ENCODE measurements around the gene MYL6B. TPM values are rescaled to one million over a fixed set of nuclear protein-coding genes. Genes with fewer than 3 reads are reported as not detected.
"Not testable (repeated sequence)": the region's sequence is repeated elsewhere in the genome, so short reads cannot be mapped to it uniquely, and the experiment has no call there.

Gene MYL6B
- total RNA-seq, 2 donors from 2014 or later, result 36.1 to 55.1 TPM

GRCh38 chr12:56116267-56117081 is 35.9 kb upstream of the MYL6B start, which contains the start of gene RPL41:
Gene RPL41 (plus strand): TSS chr12:56116633.
- TF ChIP-seq CTCF (IDR thresholded peaks at IDR 0.05), result no peak
- Histone ChIP-seq H3K27me3 (no peaks in the 10 kb centered on the region), H3K9me3 (no peaks in the 10 kb centered on the region), H3K4me3 (peak within 1 kb of the TSS; percentile 71 to 76), H3K36me3 (peaks cover 30% of the 10 kb centered on the region), H3K27ac (peak within 1 kb of the TSS; percentile 94 to 95), H3K4me1 (peaks cover 0 to 36% of the 10 kb centered on the region in 2 donors)
- peak; percentile 97 for DNase-seq (ENCODE audit: low spot score)

DNA sequence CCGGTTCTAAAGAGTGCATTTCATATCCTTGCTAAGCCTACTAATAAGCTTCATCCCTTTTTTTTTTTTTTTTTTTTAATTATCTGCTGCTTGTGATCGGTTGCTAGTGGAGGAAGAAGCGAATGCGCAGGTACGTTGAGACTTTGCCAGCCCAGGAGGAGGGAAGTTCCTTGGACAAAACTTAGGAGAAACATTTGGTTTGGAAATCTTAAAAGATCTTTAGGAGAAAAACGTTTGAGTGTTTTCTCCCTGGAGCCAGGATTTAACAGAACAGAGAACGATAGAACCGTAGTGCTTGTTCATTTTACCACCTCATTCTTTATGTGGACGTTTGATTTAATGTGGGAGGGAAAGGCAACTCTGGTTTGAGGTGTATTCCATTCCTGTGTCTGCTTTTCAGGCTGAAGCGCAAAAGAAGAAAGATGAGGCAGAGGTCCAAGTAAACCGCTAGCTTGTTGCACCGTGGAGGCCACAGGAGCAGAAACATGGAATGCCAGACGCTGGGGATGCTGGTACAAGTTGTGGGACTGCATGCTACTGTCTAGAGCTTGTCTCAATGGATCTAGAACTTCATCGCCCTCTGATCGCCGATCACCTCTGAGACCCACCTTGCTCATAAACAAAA is 35.2 kb upstream of the MYL6B start:
- not testable (repeated sequence) for DNase-seq (ENCODE audit: low spot score); H3K27me3 ChIP-seq; H3K9me3 ChIP-seq
- Histone ChIP-seq H3K36me3 (peaks cover 25% of the 10 kb centered on the region), H3K4me3 (peak overlapping the region; percentile 71 to 76), H3K27ac (peak overlapping the region; percentile 94 to 95), H3K4me1 (peaks cover 0 to 43% of the 10 kb centered on the region in 2 donors)

DNA sequence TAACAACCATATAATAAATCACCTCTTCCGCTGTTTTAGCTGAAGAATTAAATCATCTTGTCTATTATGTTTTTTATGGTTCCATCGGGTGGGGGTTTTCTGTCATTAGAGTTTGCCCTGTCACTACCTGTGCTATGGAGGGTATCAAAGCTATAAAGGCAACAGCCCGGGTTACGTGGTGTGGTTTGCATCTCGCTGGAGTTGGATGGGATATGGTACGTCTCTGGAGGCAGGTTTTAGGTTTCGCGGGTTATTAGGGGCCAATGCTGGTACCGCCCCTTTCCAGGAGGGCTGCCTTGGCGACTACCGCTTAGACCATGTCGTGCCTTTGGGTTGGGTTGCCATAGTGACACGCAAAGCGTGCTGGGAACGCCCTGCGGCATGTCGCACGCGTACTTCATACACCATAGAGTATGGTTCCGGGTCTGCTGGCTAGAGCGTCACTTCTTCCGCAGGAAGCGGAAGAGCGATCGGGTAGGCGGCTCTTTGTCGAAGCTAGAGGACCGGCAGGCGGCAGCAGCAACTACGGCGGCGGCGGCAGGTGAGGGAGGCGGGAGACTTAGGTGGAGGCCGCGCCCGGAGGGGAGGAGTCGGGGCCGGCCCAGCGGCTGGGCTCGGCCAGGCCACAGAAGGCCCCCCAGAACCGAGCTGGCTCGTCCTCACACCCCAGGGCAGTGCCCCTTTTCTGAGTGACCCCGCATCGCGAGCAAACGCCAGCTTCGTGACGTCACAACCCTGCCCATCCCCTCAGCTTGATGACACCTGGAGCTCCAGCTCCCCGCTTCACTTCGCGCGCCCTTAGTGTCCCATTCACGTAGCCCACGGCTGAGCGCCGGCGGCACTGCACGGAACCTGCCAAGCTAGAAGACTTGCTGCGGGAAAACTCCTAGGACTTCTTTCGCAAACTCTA is 34.4 kb upstream of the MYL6B start, which contains the start of gene ZC3H10:
TSS of gene ZC3H10 (plus strand) at position 489 of the 910 bp plus-strand sequence. CDS start 2,297 bp downstream, outside the sequence.
- DNase-seq (ENCODE audit: low spot score), result peak; percentile 100
- H3K4me3 ChIP-seq, result peak within 1 kb of the TSS; percentile 71 to 76
- peak in 1 of 2 donors; percentile 65 for TF ChIP-seq CTCF (IDR thresholded peaks at IDR 0.05)
- peaks cover 17% of the 10 kb centered on the region for H3K36me3 ChIP-seq
- H3K9me3 ChIP-seq, result no peaks in the 10 kb centered on the region
- peak within 1 kb of the TSS; percentile 94 to 95 for H3K27ac ChIP-seq
- H3K4me1 ChIP-seq, result peaks cover 0 to 52% of the 10 kb centered on the region in 2 donors
- no peaks in the 10 kb centered on the region for H3K27me3 ChIP-seq

DNA sequence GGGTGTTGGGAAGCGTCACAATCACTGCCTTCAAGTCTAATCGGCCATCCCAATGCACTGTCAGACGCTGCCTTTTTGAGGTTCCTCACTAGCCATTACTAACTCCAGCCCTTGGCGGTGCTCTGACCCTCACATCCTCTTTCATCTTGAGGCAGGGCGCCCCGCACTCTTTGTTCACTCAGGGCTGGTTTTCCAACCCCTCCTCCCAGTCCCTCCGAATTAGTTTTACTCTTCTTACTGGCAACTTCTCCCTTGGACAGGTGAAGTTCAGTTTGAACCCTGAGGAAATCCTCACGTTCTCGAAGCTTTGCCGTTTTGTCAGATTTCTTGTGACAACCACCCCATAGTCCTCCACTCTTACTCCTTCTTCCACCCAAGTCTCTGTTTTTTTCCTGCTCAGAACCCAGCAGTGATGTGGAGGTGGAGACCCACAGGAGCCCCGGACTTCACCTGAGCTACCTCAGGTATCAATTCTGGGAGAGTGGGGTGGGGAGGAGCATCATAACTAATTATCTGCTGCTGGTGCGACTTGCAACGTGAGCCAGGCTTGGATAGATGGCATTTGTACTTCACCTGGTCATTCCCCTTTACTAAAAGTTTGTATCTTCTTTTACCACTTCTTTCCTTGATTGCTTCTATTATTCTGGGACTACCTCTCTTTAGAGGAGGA is 33.6 kb upstream of the MYL6B start:
- DNase-seq (ENCODE audit: low spot score), result no peak
- Histone ChIP-seq H3K27ac (peak overlapping the region; percentile 85 to 95), H3K4me3 (peak overlapping the region; percentile 59 to 76), H3K4me1 (peaks cover 0 to 52% of the 10 kb centered on the region in 2 donors), H3K27me3 (no peaks in the 10 kb centered on the region), H3K36me3 (peaks cover 10% of the 10 kb centered on the region), H3K9me3 (no peaks in the 10 kb centered on the region)
- TF ChIP-seq CTCF (IDR thresholded peaks at IDR 0.05), result no peak

GRCh38 chr12:56119361-56119796 is 33.0 kb upstream of the MYL6B start:
- peaks cover 0 to 52% of the 10 kb centered on the region in 2 donors for H3K4me1 ChIP-seq
- DNase-seq (ENCODE audit: low spot score), result peak; percentile 88
- peak; percentile 52 to 87 for TF ChIP-seq CTCF (IDR thresholded peaks at IDR 0.05)
- no peaks in the 10 kb centered on the region for H3K27me3 ChIP-seq
- no peaks in the 10 kb centered on the region for H3K9me3 ChIP-seq
- peak overlapping the region; percentile 85 to 95 for H3K27ac ChIP-seq
- H3K4me3 ChIP-seq, result peak overlapping the region in 1 of 2 donors; percentile 76
- H3K36me3 ChIP-seq, result peaks cover 10% of the 10 kb centered on the region

Measured in right atrium auricular region (tissue), 2 donors.